Superior temporal gyrus (tissue), 1 donor: ENCODE measurements around the gene SLC5A2.
"Not testable (repeated sequence)": the region's sequence is repeated elsewhere in the genome, so short reads cannot be mapped to it uniquely, and the experiment has no call there.

Experiments
- DNase-seq: peaks from one replicate; pipeline ENCODE4 v3.0.0-alpha.2; 2016; ENCODE audit errors: extremely low spot score

The SLC5A2 gene

DNA sequence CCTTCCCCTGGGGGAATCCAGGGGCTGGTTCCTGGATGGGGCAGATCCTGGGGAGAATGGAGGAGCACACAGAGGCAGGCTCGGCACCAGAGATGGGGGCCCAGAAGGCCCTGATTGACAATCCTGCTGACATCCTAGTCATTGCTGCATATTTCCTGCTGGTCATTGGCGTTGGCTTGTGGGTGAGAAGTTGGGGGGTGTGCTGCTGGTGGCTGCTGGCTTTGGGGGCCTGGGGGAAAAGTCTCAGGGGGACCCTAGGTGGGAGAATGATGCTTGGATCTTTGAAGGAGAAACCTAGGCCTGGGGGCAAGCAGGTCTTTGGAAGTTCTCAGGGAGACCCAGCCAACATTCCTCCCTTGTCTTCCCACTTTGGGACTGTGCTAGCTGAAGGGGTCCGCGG lies at the start of gene SLC5A2:
Gene SLC5A2 (plus strand): TSS at position 43 of the 400 bp plus-strand sequence. CDS start 14 bp downstream, at position 57.
- no peak for DNase-seq

- no peak for DNase-seq
These were observed 47.3 kb upstream of the SLC5A2 start for GRCh38 chr16:31435341-31436220.

DNA sequence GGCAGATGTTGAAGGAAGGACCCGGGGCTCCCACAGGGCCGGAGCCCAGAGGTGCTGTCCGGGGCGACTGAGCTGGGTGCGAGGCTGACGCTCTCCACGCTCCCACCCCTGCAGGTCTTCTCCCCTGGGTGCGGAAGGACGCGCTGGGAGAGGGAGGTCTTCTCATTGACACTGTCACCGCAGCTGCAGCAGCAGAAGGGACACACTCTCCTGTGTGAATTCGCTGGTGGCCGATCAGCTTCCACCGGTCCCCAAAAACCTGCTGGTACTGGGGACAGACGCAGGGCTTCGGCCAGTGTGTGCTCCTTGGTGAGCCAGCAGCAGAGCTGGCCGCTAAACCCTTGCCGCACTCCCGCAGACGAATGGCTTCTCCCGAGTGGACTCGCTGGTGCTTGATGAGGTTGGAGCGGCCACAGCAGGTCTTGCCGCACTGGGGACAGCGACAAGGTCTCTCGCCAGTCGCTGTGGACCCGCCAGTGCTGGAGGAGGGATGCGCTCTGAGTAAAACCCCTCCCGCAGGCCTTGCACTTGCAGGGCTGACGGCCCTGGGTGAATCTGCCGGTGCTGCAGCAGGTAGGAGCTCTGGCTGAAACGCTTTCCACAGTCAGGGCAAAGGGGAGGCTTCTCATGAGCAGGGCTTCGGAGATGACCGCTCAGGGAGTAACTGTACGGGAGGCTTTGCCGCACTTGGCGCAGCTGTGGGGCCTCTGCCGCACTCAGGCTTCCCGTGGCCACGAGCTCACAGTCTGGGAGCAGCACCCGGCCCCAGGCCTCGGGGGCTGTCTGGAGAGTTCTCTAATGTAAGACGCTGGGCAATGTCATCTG lies 46.5 kb upstream of the SLC5A2 start:
- no peak for DNase-seq

DNA sequence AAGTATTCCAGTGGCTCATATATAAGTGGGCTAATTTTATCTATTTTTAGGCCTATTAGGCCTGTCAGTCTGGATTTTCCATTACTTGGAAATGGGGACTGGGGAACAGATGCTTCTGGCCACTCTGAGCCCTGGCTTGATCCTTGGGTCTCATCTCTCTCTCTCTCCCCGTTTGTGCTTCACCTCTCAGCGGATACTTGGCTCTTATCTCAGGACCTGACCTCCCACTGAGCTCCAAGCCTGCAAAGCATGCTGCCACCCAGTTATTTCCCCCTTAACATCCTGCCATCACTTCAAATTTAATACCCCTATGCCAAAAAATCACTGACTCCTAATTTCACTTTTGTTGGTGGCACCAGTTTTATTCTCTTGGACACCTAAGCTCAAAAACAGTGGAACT lies 44.5 kb upstream of the SLC5A2 start:
- no peak for DNase-seq

GRCh38 chr16:31439023-31439422 lies 43.9 kb upstream of the SLC5A2 start:
- not testable (repeated sequence) for DNase-seq

DNA sequence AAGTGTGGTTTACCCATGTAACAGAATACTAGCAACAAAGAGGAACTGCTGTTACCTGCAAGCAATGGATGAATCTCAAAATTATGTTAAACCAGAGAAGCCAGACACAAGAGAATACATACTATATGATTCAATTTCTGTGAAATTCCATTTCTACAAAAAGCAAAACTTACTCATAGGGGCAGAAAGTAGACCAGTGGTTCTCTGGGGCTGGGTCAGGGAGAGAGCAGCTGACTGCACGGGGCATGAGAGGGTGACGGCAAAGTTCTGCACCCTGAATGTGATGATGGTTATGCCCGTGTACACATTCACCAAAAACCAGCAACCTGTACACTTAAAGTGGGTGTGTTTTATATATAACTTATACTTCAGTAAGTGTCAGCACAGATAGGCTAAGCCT lies 43.4 kb upstream of the SLC5A2 start:
- DNase-seq = no peak

DNA sequence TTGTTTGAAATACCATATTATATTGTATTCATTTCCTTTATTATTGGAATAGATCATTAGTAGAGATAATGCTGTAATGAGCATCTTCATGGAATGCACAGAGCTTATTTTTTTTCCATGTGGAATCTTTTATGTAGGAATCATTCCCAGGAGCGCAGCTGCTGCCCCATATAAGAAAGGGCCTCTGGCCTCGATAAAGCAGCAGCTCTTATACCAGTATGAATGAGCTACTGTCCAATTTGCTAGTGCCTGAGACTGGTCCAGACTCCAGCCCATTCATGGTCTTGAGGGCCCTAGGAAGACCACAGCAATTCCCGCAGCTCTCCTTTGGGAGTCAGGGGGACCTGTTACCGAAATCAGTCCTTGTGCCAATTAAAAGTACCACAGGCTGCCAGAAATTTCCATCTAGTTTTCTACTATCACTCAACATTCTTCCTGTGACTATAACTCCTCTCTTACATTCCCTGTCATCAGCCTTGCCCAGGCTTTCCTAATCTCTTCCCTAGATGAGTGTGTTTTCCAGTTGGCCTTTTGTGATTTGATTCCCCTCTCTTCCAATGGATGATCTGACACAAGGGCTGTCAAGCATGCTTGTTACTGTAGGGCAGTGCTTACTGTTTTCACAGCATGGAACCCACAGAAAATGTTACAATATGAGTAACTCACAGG lies 42.3 kb upstream of the SLC5A2 start:
- peak; percentile 46 for DNase-seq

DNA sequence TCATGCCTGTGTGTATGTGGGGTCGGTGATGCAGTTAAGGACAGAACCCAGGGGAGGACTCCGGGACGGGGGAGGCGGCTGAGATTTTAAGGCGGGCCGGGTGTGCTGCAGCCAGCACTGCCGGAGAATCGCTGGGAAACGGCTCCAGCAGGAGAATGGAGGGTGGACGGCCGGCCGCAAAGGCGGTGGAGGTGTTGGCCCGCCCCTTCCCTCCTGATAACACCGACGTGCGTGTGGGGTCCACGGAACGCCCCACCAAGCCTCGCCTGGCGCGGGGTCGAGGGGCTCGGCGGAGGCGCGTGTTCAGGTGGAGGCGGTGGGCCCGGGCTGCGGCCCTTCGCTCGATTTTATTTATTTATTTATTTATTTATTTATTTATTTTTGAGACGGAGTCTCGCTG lies 41.0 kb upstream of the SLC5A2 start:
- DNase-seq = no peak

- not testable (repeated sequence) for DNase-seq
These were observed 37.0 kb upstream of the SLC5A2 start for GRCh38 chr16:31445931-31446330.

DNA sequence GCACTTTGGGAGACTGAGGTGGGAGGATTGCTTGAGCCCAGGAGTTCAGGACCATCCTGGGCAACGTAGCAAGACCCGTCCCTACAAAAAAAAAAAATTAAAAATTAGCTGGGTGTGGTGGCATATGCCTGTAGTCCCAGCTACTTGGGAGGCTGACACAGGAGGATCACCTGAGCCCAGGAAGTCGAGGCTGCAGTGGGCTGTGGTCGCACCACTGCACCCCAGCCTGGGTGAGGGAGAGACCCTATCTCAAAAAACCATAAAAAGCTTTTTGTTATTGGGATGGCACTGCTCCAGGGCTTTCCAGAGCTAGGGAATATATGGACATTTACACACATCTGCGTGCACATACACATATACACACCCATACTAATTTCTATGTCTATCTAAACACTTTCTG lies 31.7 kb upstream of the SLC5A2 start:
- no peak for DNase-seq

GRCh38 chr16:31451681-31452351 lies 31.1 kb upstream of the SLC5A2 start:
- DNase-seq = peak; percentile 43

DNA sequence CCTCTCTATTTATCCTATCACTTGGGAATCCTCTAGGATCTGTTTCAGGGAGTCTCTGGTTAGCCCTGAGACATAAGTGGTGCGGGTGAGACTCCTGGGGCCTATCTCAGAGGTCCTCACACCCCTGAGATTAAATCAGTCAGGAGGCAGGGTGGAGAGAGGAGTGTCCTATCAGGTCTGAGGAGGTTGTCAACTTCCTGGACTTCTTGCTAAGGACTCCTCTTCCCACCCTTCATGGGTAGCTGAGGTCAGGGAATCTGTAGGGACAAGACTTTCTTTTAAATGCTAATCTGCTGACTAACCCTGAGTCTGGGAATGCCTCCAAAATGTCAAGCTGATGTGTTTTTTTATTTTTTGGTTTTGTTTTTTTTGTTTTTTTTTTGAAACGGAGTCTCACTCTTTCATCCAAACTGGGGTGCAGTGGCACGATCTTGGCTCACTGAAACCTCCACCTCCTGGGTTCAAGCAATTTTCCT lies 30.3 kb upstream of the SLC5A2 start:
- DNase-seq = no peak

DNA sequence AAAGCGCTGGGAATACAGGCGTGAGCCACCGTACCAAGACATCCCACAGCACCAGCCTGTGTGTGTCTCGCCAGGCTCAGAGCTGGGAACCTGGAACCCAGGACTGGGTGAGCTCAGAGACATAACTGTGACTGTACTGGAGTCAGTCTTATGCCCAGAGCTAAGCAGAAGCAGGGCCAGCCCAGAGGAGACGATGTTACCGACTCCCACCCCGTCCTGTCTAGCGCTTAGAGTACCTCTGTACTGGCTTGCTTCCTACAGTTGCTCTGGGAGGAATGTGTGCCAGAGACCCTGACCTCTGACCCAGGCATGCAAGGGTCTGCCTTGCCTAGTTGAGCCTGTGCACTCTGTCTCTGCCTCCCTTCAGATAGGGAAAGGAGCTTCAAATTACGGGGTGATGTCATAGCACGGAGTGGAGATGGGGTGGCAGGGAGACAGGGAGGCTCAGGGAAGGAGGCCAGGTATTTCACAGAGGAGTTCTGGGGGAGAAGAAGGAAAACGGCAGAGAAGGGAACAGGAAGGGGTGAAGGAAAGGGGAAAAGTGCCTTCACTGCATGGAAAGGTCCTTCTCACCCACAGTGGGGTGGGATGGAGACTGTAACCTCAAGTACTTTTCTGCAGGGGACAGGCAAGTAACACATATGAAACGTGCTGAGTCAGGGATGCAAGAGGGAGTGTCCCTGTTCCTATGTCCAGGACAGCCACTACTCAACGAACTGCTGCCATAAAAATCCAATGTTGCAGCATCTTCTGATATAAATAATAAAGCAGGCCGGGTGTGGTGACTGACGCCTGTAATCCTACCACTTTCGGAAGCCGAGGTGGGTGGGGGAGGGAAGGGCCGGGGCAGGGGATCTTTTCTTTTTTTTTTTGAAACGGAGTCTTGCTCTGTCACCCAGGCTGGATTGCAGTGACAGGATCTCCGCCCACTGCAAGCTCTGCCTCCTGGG lies 29.4 kb upstream of the SLC5A2 start:
- DNase-seq = no peak

DNA sequence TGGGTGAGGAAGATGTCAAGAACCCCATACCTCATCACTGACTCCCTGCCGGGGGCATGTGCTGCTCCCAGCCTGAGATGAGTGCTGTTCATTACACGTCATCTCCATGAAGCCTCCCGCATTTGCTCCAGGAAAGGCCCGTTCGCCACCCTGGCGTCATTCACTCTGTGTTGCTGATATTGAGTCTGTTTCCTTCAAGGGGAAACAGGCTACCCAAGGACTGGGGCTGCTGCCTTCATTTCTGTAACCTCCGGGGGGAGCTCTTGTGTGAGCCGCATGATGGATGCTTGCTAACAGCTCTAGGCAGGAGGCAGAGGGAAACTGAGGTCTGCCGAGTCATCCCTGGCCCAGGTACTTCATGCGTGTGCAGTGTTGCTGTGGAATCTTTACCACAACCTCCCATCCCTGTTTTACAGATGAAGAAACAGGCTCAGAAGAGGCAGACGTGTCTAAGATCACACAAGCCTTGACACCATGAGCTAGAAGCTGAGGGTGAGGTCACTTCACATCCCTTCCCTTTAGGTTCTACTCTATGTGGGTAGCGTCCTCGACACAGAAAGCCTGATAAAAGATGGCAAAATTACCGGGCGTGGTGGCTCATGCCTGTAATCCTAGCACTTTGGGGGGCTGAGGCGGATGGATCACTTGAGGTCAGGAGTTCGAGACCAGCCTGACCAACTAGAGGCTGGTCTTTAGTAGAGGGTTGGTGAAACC lies 27.2 kb upstream of the SLC5A2 start:
- DNase-seq = no peak

DNA sequence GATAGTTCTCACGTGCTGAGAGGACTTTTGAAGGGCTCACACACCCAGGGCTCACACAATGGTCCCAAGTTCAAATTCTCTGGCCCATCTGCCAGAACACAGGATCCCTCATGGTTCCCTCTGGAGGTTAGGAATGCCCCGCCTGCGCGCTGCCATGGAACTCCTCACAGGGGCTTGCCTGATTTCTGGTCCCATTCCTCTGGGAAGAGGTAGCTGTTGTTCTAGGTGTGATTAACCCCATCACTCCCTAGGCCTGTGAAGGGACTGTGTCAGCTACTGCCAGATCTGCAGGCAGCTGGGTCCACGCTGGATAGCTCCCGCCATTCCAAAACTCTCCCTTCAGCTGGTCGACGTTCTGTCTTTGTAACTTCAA lies 25.9 kb upstream of the SLC5A2 start:
- DNase-seq = no peak

GRCh38 chr16:31458073-31458843 lies 24.7 kb upstream of the SLC5A2 start:
- DNase-seq = no peak

GRCh38 chr16:31458844-31459686 lies 23.9 kb upstream of the SLC5A2 start, which contains the start of gene ARMC5:
Gene ARMC5 (plus strand): TSS chr16:31459501. CDS start chr16:31459525, 24 bp downstream.
- peak; percentile 99 for DNase-seq
